Right ventricle myocardium inferior (tissue), 1 donor: Measurements from ENCODE around the gene BMPR2. TPM values are rescaled to one million over a fixed set of nuclear protein-coding genes. Genes with fewer than 3 reads are reported as not detected.
A peak's percentile ranks its signal among the peaks of the same experiment; 100 is the strongest.
"Not testable (repeated sequence)": the region's sequence is repeated elsewhere in the genome, so short reads cannot be mapped to it uniquely, and the experiment has no call there.

Experiments used
- ATAC-seq: fragments of 200-7000 bp; cut with Tn5 transposase; one replicate; pipeline ENCODE4 v1.9.1; 2020; ENCODE audit warnings: mild to moderate bottlenecking, moderate library complexity
- DNase-seq: peaks from one replicate; pipeline ENCODE4 v3.0.0; 2021; ENCODE audit errors: missing footprints
- intact Hi-C: fragments of 100-400 bp; cut with DNase I; formaldehyde crosslinking; loops from one replicate; pipeline ENCODE4 v1.11.0; 2022
- long read RNA-seq: library from polyadenylated mRNA; unstranded; transcript quantifications from one replicate; pipeline ENCODE4 v2.0.0, GENCODE V29; 2021
- total RNA-seq: library from RNA; stranded (reverse); fragmentation: NEBNext Ultra II Directional; extraction: Animal tissue kit (Norgen Biotek cat#: 25700); gene quantifications from one replicate; pipeline ENCODE4 v1.2.1, GENCODE V29; 2021
- donor health status: DM: no; HTN: yes; CAD: no; lungs with severe emphysema.

Gene BMPR2
- total RNA-seq = 45.3 TPM
- long read RNA-seq, partial matches to known transcripts = 2 of 4 reads
- long read RNA-seq, other reads (novel, unspliced or antisense) = 2 of 4 reads

DNA sequence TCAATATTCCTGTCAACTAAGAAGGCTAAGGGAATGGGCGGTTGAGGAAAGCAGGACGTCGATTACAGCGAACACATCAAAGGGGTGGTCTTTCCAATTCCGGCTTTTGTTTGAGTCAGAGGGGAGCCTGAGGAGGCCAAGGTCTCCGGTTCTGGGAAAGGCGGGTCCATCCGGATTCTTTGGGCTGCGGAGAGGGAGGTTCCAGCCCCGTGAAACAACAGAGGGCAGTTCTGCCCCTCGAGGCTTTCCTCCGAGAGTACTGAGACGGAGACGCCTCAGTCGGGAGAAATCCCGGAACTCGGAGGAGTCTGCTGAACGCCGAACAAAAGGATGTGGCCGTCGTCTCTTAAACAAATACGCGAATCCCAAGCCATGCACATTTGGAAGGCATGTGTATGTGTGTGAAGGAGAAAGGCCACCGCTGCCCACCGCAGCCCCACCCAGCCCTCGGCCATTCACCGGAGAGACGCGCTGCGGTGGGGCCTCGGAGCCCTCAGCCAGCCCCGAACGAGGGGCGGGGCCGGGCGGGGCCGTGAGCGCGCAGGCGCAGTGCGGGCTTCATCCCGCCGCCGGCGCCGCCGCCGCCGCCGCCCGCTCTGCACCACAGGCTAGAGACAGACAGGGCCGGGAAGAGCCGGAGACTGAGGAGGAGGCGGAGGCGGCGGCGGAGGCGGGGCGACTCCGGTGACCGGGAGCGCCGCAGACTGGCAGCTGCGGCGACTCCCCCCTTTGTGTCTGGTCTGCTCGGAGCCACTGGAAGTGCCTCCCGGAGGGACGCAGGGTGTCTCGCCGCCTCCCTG lies at the start of gene BMPR2:
Gene BMPR2 (plus strand): TSS at position 719 of the 800 bp plus-strand sequence. CDS start 1,148 bp downstream, outside the sequence.
- DNase-seq (peak; percentile 92), ATAC-seq (peak; percentile 92)
- intact Hi-C loops = loop anchor here (2.0 to 5.0 kb wide), 5 partner anchors 57 to 166 kb away; no protein-coding TSS in a partner anchor

DNA sequence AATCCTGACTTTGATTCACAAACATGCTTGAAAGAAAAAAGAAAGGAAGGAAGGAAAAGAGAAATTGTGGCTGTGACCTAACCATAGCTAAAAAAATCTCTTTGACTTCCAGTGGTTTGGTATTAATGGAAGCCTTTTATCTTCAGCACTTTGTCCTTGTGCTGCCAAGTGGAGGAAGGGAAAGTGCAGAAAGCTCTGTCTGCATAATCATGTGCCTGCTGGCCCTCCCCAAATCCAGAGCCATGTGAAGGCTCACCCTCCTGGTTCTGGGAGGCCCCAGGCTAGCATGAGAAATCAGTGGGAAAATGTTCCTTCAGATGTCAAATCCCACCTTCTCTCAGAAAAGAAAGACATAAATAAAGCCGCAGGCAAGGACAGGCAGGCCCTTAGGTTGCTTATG lies 48.3 kb upstream of the BMPR2 start:
- DNase-seq = no peak
- intact Hi-C loops = no loop called here
- ATAC-seq = peak; percentile 42

DNA sequence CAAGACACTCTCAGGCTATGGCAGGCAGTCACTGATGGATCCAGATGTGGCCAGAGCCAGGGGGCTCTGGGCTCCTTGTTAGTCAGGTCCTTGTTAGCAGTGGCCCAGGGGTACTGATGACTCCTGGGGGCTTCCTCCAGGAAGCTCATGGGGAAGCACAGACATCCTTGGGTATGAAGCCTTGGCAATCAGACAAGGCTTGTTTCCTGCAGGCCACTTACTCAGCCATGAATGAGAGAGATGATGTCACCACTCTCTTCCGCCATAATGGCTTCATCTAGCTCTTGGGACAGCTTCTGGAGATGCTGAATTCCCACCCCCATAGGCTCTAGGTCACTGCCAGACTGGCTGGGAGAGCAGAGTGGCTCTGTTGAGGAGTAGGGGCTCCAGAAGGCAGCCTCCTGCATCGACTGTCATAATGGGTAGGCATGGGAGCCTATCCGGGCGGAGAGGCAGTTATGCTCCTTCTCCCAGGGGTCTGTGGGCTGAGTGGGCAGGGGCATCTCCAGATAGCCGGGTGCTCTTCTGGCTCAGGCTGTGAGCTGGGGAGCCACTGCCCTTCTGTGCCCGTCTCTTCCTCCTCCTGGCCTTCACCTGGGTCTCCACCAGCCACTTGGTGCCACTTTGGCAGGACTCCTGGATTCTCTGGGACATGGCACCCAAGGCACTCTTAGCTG lies 40.2 kb upstream of the BMPR2 start:
- ATAC-seq (no peak), DNase-seq (no peak)
- intact Hi-C loops = no loop called here

- intact Hi-C loops = no loop called here
- DNase-seq (no peak), ATAC-seq (peak; percentile 46)
Observed at GRCh38 chr2:202337151-202337550, 39.0 kb upstream of the BMPR2 start.

DNA sequence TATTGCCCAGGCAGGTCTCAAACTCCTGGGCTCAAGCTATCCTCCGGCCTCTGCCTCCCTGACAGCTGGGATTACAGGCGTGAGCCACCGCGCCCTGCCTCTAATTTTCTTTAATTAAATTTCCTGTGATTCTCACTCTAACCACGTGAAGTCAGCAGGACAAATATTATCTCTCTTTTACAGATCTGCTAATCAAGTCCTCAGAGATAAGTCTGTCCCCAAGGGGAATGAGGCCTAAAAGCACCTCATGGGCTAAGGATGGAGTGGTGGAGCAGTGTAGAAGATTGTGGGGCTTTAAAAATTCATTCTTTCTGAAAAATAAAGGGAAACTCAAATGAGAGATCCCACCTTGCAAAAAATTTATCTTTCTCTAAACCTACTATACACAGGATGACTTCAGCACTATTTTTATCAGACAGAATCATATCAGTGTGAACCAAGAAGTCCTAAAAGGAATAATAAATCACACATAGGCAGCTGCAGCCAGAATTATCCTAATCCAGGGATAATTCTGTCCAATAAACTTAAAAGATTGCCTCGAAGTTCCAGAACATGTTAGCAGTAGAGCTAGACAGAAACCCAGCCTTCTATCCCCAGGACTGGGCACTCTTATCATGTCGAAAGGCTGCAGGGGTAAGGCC lies 38.3 kb upstream of the BMPR2 start:
- intact Hi-C loops = no loop called here
- no peak for DNase-seq
- ATAC-seq = no peak

- ATAC-seq (no peak), DNase-seq (no peak)
- intact Hi-C loops = no loop called here
Observed at GRCh38 chr2:202339071-202339870, 36.9 kb upstream of the BMPR2 start.

GRCh38 chr2:202344178-202344577 lies 31.9 kb upstream of the BMPR2 start:
- DNase-seq (no peak), ATAC-seq (no peak)
- intact Hi-C loops = no loop called here

DNA sequence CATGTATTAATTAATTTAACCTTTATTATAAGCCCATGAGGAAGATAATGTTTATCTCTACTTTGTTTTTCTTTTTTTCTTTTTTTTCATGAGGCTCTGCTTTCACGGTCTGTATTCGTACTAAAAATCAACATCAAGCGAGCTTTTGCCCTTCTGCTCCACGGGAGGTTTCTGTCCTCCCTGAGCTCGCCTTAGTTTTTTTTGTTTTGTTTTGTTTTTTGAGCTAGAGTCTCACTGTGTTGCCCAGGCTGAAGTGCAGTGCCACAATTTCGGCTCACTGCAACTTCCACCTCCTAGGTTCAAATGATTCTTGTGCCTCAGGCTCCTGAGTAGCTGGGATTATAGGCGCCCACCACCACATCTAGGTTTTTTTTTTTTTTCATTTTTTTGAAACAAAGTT lies 29.9 kb upstream of the BMPR2 start:
- intact Hi-C loops = no loop called here
- ATAC-seq = no peak
- no peak for DNase-seq

GRCh38 chr2:202353430-202353829 lies 22.7 kb upstream of the BMPR2 start:
- DNase-seq = no peak
- intact Hi-C loops = no loop called here
- ATAC-seq = no peak

DNA sequence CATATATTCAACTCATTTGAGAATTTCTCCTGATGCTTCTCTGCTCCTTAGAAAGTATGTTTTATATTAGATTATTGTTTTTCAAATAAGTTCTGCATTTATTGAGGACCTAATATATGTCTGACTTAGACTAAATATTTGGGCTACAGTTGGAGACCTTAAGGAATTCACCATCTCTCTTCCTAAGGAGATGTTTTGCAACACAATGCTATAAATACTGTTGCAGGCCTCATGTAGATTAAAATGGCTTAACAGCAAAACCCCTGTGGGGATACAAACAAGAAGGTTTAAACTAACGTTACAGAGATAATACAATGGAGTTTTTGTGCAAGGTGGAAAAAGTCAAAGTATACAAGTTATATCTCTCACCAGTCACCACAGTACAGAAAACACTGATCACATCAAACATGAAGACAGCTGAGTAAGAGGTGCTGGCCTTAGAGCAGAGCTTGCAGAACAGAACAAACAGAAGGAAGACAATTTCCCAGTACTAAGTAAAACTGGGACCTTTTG lies 20.1 kb upstream of the BMPR2 start:
- intact Hi-C loops = no loop called here
- ATAC-seq (no peak), DNase-seq (no peak)

DNA sequence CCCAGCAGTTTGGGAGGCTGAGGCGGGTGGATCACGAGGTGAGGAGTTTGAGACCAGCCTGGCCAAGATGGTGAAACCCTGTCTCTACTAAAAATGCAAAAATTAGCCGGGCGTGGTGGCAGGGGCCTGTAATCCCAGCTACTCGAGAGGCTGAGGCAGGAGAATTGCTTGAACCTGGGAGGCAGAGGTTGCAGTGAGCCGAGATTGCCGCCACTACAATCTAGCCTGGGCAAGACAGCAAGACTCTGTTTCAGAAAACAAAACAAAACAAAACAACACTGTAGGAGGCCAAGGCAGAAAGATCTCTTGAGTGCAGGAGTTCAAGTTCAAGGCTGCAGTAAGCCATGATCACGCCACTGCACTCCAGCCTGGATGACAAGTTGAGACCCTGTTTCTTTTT lies 17.2 kb upstream of the BMPR2 start:
- intact Hi-C loops, DNase-seq, ATAC-seq: not testable (repeated sequence)

DNA sequence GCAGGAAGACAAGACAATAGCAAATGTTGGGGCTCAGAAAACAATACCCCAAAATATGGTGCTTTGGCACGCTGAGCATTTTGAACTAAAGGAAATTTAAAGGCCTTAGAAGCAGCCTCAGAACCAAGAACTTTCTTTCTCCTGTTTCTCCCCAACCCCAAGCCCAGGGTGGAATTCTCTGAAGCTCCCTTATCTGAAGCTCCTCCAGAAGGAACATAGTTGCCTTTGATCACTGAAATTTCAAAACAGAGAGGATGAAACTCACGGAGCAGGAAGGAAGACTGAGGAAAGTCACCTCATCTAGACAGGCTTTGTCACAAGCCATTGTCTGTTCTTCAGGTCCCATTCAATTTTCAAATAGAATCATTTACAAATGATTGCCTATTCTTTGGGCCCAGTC lies 15.5 kb upstream of the BMPR2 start:
- intact Hi-C loops = no loop called here
- no peak for ATAC-seq
- DNase-seq = no peak

DNA sequence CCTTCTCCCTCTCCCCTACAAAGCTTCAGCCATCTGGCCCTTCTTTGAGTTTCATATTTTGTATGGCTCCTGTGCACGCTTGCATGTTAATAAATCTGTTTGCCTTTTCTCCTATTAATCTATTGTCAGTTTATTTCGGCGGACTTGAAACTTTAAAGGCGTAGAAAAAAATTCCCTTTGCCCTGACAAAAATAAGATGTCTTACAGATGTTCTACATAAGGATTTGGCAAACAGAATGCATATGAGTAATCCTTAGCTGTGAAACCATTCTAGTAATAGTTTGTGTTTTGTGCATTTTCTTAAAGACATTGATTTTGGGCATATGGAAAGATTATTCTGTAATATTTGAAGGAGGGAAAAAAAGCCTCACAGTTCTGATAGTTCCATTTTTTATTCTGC lies 15.0 kb upstream of the BMPR2 start:
- ATAC-seq (no peak), DNase-seq (no peak)
- intact Hi-C loops = no loop called here

DNA sequence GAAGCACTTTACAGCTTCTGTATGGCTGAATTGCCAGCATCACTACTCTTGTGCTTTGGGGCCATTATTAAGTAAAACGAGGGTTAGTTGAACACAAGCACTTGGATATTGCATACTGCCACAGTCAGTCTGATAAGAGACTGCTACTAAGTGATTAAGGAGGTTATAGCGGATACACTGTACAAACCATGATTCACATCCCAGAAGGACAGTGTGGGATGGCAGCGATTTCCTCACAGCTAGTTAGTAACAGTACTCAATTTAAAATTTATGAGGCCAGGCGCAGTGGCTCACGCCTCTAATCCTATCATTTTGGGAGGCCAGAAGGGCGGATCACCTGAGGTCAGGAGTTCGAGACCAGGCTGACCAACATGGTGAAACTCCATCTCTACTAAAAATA lies 2.6 kb upstream of the BMPR2 start:
- no peak for DNase-seq
- intact Hi-C loops = no loop called here
- ATAC-seq = no peak

DNA sequence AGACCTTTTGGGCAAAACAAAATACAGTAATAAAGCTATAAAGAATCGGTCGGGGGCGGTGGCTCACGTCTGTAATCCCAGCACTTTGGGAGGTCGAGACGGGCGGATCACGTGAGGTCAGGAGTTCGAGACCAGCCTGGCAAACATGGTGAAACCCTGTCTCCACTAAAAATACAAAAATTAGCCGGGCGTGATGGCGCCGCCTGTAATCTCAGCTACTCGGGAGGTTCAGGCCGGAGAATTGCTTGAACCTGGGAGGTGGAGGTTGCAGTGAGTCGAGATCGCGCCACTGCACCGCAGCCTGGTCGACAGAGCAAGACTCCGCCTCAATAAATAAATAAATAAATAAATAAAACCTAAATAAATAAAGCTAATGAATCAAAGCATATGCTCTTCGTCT lies 1.7 kb upstream of the BMPR2 start:
- intact Hi-C loops = loop anchor here (2.0 kb wide), 1 partner anchor 56 kb away; no protein-coding TSS in a partner anchor
- DNase-seq, ATAC-seq: not testable (repeated sequence)

DNA sequence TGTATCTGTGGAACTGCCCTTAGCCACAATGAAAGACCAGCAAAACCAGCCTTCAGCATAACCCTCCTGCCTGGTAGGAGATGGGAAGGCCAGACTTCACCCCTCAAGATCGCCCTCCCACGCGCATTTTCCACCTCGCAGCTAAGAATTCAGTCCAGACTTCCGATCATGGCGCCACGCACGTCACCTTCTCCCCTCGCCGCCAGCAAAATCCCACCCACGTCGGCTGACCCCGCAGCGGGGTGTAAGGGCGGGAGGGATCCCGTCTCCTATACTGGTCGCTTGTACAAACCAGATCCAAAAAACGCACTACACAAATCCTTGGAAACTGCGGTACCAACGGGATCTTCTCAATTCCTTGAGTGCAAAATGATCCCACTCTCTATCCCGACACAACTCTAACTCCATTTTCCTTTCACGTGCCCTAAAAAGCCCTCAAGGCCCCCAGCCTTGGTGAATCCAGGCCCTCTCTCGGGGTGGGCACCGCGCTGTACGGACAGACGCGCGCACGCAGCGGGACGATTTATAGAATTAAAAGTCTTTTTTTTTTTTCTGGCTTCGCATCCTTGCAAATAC lies 1.0 kb upstream of the BMPR2 start:
- peak; percentile 1 for ATAC-seq
- intact Hi-C loops = loop anchor here (2.0 to 5.0 kb wide), 5 partner anchors 56 to 167 kb away; no protein-coding TSS in a partner anchor
- peak; percentile 76 for DNase-seq

- ATAC-seq (peak; percentile 18), DNase-seq (no peak)
- intact Hi-C loops = loop anchor here (5.0 kb wide), 4 partner anchors 61 to 166 kb away; no protein-coding TSS in a partner anchor
Observed at GRCh38 chr2:202376460-202377206, 506 bp downstream of the BMPR2 start.
